Activated CD4-positive, alpha-beta T cell treated with anti-CD3 and anti-CD28 coated beads, Interleukin-2, amount 50 U/mL, for 16 hours (primary cell): ENCODE results near the gene CSN3.

Source experiments
- DNase-seq: peaks from one replicate; pipeline ENCODE4 v3.0.0-alpha.2; 2020

CSN3 gene

DNA sequence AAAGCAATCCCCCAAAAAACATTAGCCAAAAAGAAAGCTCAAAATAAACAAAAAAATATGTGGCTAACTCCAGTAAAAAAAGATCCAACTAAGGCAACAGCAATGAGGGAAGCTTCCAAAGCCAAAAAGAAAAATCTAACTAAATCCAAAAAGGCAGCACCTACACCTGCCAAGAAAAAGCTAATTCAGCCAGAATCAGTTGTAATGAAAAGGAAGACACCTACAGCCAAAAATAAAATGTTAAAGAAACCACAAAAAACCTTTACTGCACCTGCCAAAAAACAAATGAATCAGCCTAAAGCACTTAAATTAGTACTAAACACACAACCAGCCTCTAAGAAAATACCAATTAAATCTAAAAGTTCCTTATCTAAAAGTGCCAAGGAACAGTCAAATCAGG is 55.2 kb downstream of the CSN3 start:
- DNase-seq = no peak

DNA sequence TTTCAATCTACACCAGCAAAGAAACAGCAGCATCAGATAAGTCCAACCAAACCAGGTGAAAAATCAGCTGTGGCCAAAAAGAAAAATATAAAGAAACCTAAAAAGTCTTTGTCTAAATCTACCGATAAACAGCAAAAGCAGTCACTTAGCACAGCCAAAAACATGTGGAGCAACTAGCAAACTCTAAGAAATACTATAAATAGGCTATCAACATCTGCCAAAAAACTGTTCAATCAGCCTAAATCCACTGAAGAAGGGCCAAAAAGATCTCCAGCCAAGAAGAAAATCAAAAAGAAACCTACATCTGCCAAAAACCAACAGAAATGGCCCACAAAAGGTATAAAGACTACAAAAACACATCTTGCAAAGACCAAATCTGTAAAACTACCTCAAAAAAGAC is 55.7 kb downstream of the CSN3 start:
- DNase-seq = no peak

DNA sequence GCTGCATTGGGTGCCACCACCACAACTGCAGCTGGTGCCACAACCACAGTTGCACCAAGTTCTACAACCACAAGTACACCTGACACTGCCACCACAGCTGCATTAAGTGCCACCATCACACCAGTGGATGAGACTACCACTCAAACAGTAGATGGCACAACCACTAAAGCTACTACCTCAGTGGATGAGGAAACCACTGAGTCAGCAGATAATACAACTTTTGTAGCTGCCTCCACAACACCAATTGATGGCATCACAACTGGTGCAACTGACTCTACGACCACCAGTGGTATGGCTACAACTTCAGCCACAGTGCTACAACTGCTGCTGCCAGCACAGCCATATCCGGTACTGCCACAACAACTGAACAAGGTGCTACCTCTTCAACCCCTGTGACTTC is 57.2 kb downstream of the CSN3 start:
- no peak for DNase-seq

DNA sequence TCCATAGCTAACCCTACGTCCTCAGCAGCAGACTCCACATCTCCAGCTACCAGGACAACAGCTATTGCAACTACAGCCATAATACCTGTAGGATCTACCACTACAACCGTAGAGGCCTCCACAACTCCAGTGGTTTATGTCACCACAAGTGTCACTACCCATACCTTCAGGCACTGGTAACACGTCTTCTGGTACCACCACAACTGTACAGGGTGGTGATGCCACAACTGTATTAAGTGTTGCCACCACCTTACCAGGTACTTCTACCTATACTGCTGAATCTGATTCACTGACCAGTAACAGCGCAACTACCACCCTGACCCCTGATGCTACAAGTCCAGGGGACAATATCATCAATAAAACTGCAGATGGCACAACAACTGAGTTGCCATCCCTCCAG is 57.8 kb downstream of the CSN3 start:
- DNase-seq = no peak
